H1 (cell line): ENCODE data around the gene MAGI1.

Experiments used
- CHD2 ChIP-seq: IDR thresholded peaks from 2 replicates; pipeline ENCODE4 v1.6.1; 2012; ENCODE audit warnings: low read length, improper control_type of control experiment
- CTCF ChIP-seq, 3 experiments: IDR thresholded peaks; 1 replicate in 2 of 3; 2 replicates in 1 of 3; pipeline versions ENCODE4 v1.5.1 to v1.6.1; 2011; ENCODE audit warnings: low read length in 3 of 3, mild to moderate bottlenecking in 3 of 3, inconsistent platforms in 2 of 3, low read depth in 1 of 3, moderate library complexity in 1 of 3; ENCODE audit not compliant: insufficient read depth in 1 of 3; ENCODE audit errors: control extremely low read depth in 1 of 3
- GABPA ChIP-seq: IDR thresholded peaks from 2 replicates; pipeline ENCODE4 v1.6.1; 2011; ENCODE audit warnings: mild to moderate bottlenecking, low read length, moderate library complexity, borderline replicate concordance; ENCODE audit not compliant: insufficient read depth
- GTF2F1 ChIP-seq: IDR thresholded peaks from 2 replicates; pipeline ENCODE4 v1.6.1; 2012; ENCODE audit warnings: low read depth, low read length, improper control_type of control experiment, borderline replicate concordance
- JUND ChIP-seq: IDR thresholded peaks from 2 replicates; pipeline ENCODE4 v1.6.1; 2011; ENCODE audit warnings: mild to moderate bottlenecking, improper control_type of control experiment, low read length
- KDM1A ChIP-seq: fragments of 200-600, 300-600 bp; sonication (generic); IDR thresholded peaks from 2 replicates; pipeline ENCODE4 v1.7.1; 2016; ENCODE audit warnings: mild to moderate bottlenecking, low read length, borderline replicate concordance
- MAFK ChIP-seq: IDR thresholded peaks from 2 replicates; pipeline ENCODE4 v1.6.1; 2012; ENCODE audit warnings: low read depth, mild to moderate bottlenecking, improper control_type of control experiment, low read length
- NRF1 ChIP-seq: IDR thresholded peaks from 2 replicates; pipeline ENCODE4 v1.6.1; 2011; ENCODE audit warnings: mild to moderate bottlenecking, low read depth, low read length, improper control_type of control experiment
- RAD21 ChIP-seq, 2 experiments: IDR thresholded peaks in 1 of 2; conservative IDR thresholded peaks in 1 of 2; 2 replicates each; pipeline ENCODE4 v1.6.1; 2011; ENCODE audit warnings: low read depth in 2 of 2, low read length in 2 of 2, improper control_type of control experiment in 1 of 2, inconsistent platforms in 1 of 2, mild to moderate bottlenecking in 1 of 2, moderate library complexity in 1 of 2
- SAP30 ChIP-seq: fragments of 300-600 bp; sonication (generic); IDR thresholded peaks from 2 replicates; pipeline ENCODE4 v1.7.1; 2012; ENCODE audit warnings: low read length, moderate library complexity, mild to moderate bottlenecking, inconsistent platforms; ENCODE audit not compliant: insufficient read depth, insufficient replicate concordance
- SP1 ChIP-seq: IDR thresholded peaks from 2 replicates; pipeline ENCODE4 v1.6.1; 2011; ENCODE audit warnings: low read depth, low read length
- TAF1 ChIP-seq: IDR thresholded peaks from 2 replicates; pipeline ENCODE4 v1.6.1; 2011; ENCODE audit warnings: mild to moderate bottlenecking, low read depth, low read length
- ZNF274 ChIP-seq: IDR thresholded peaks from 2 replicates; pipeline ENCODE4 v1.7.0; 2012; ENCODE audit warnings: low read length, borderline replicate concordance; ENCODE audit errors: extremely low read depth

- no peak for TF ChIP-seq NRF1
- no peak for TF ChIP-seq ZNF274
- no peak for TF ChIP-seq CHD2
- TF ChIP-seq GTF2F1: no peak
- no peak for TF ChIP-seq MAFK
- no peak for TF ChIP-seq TAF1
- no peak for TF ChIP-seq GABPA
- no peak for TF ChIP-seq RAD21 (IDR thresholded peaks at IDR 0.05 in 1 of 2, conservative IDR thresholded peaks at IDR 0.05 in 1 of 2; ENCODE audit: low read depth in 2 of 2, low read length in 2 of 2)
- TF ChIP-seq SP1: no peak
- TF ChIP-seq JUND: no peak
- no peak for TF ChIP-seq CTCF (IDR thresholded peaks at IDR 0.05; ENCODE audit: control extremely low read depth in 1 of 3, insufficient read depth in 1 of 3, low read depth in 1 of 3, low read length in 3 of 3)
- no peak for TF ChIP-seq KDM1A
- no peak for TF ChIP-seq SAP30
These were observed 413.4 kb downstream of the MAGI1 start for GRCh38 chr3:65625305-65625704.
